CD4-positive, alpha-beta T cell (primary cell): ENCODE results near the gene NIN. TPM values are rescaled to one million over a fixed set of nuclear protein-coding genes. Genes with fewer than 3 reads are reported as not detected.

Source experiments
- ATAC-seq: fragments of 200-7000 bp; cut with Tn5 transposase; one replicate; pipeline ENCODE4 v1.10.0; 2022; ENCODE audit warnings: mild to moderate bottlenecking; ENCODE audit not compliant: poor library complexity
- CTCF ChIA-PET: fragments of 350-600 bp; sonication (Branson Sonifier 250); formaldehyde crosslinking; loops from one replicate; lab custom pipeline; 2021; ENCODE audit warnings: antibody characterized with exemption, inconsistent platforms; lab: Charles Lee
- POLR2A ChIA-PET: fragments of 350-600 bp; sonication (Branson Sonifier 250); formaldehyde crosslinking; loops from one replicate; lab custom pipeline; 2021; ENCODE audit warnings: antibody characterized with exemption, inconsistent platforms; lab: Charles Lee
- DNase-seq, 14 experiments: peaks; one replicate each; pipeline ENCODE4 v3.0.0-alpha.2; 2013 to 2020; ENCODE audit warnings: mixed read lengths in 2 of 14
- H3K27ac ChIP-seq, 2 donors: one replicate each; pipeline versions ENCODE4 v1.5.1 to v1.7.0; 2013; ENCODE audit warnings: low read length in 2 of 2, low read depth in 1 of 2, mild to moderate bottlenecking in 1 of 2
- H3K27me3 ChIP-seq, 2 experiments: 1 replicate in 1 of 2; 2 replicates in 1 of 2; pipeline versions ENCODE4 v1.6.1 to v1.7.0; 2013; ENCODE audit warnings: low read length in 2 of 2, control low read depth in 1 of 2, mild to moderate bottlenecking in 1 of 2, moderate library complexity in 1 of 2; ENCODE audit not compliant: insufficient read depth in 2 of 2, control insufficient read depth in 1 of 2
- H3K36me3 ChIP-seq: one replicate; pipeline ENCODE4 v1.6.1; 2013; ENCODE audit warnings: low read length, control low read depth; ENCODE audit not compliant: insufficient read depth
- H3K4me1 ChIP-seq: one replicate; pipeline ENCODE4 v1.6.1; 2013; ENCODE audit warnings: low read length, control low read depth; ENCODE audit not compliant: insufficient read depth
- H3K4me3 ChIP-seq: one replicate; pipeline ENCODE4 v1.5.1; 2013; ENCODE audit warnings: mild to moderate bottlenecking, low read length, moderate library complexity
- H3K9me3 ChIP-seq, 2 experiments: 1 replicate in 1 of 2; 2 replicates in 1 of 2; pipeline versions ENCODE4 v1.6.1 to v1.7.0; 2013; ENCODE audit warnings: low read length in 2 of 2, mild to moderate bottlenecking in 2 of 2, control low read depth in 1 of 2, moderate library complexity in 1 of 2; ENCODE audit not compliant: control insufficient read depth in 1 of 2, insufficient read depth in 1 of 2
- H3K27ac Mint-ChIP-seq: one replicate; pipeline ENCODE4 v1.8.0; 2020; ENCODE audit warnings: mixed read lengths
- H3K27me3 Mint-ChIP-seq: one replicate; pipeline ENCODE4 v1.8.0; 2021; ENCODE audit warnings: mixed read lengths
- H3K36me3 Mint-ChIP-seq: one replicate; pipeline ENCODE4 v1.8.0; 2021; ENCODE audit warnings: low read depth, mixed read lengths
- H3K4me1 Mint-ChIP-seq: one replicate; pipeline ENCODE4 v1.8.0; 2021; ENCODE audit warnings: low read depth, mixed read lengths
- H3K4me3 Mint-ChIP-seq: one replicate; pipeline ENCODE4 v1.8.0; 2020; ENCODE audit warnings: mild to moderate bottlenecking, mixed read lengths
- H3K9me3 Mint-ChIP-seq: one replicate; pipeline ENCODE4 v1.8.0; 2020; ENCODE audit warnings: mixed read lengths
- intact Hi-C, 2 experiments: fragments of 100-400 bp; cut with DNase I in 1 of 2; cut with micrococcal nuclease in 1 of 2; formaldehyde crosslinking; loops; one replicate each; pipeline versions ENCODE4 v1.15.1 to v1.9.0; 2023 to 2025; cut with DNase I, micrococcal nuclease
- total RNA-seq, 174 experiments: library from RNA in 2 of 174; stranded (reverse) in 2 of 174; gene quantifications; one replicate each; pipeline ENCODE4 v1.2.3 and lab custom pipeline; 2021 to 2026
- TF ChIP-seq, protein P1 (sequence below): fragments of 200-600 bp; IDR thresholded peaks from one replicate; pipeline ENCODE4 v1.8.0; 2022; ENCODE audit warnings: antibody characterized with exemption, mild to moderate bottlenecking

The NIN gene
- total RNA-seq, 2 experiments from 2014 or later: 96.8 to 98.5 TPM

DNA sequence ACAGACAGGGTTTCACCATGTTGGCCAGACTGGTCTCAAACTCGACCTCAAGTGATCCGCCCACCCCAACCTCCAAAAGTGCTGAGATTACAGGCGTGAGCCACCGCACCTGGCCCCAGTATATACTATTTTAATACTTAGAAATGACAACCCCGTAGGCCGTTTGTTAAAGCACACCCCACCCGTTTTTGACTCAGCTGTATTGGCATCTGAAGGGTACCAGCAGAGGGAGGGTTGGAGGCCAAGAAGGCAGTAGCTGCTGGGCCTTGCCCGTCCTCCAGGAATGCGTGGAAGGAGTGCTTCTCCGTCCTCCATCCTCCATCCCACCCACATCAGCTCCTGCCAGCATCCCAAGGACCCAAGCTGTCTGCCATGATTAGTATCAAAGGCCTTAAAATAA, 6.3 kb upstream of the NIN start:
- peaks cover 38% of the 10 kb centered on the region for H3K4me1 Mint-ChIP-seq
- H3K9me3 Mint-ChIP-seq: no peaks in the 10 kb centered on the region
- ATAC-seq: no peak
- H3K36me3 Mint-ChIP-seq: no peaks in the 10 kb centered on the region
- Histone ChIP-seq H3K4me1 (peaks cover 15% of the 10 kb centered on the region), H3K9me3 (no peaks in the 10 kb centered on the region), H3K27me3 (no peaks in the 10 kb centered on the region), H3K36me3 (no peaks in the 10 kb centered on the region), H3K27ac (no peak overlapping the region), H3K4me3 (no peak overlapping the region)
- POLR2A ChIA-PET: interaction anchor here (0.9 kb wide), 1 partner anchor 21 kb away, joined by 3 read pairs; no protein-coding TSS in a partner anchor
- no peak overlapping the region for H3K27ac Mint-ChIP-seq
- no peak for DNase-seq
- TF ChIP-seq, protein P1, sequence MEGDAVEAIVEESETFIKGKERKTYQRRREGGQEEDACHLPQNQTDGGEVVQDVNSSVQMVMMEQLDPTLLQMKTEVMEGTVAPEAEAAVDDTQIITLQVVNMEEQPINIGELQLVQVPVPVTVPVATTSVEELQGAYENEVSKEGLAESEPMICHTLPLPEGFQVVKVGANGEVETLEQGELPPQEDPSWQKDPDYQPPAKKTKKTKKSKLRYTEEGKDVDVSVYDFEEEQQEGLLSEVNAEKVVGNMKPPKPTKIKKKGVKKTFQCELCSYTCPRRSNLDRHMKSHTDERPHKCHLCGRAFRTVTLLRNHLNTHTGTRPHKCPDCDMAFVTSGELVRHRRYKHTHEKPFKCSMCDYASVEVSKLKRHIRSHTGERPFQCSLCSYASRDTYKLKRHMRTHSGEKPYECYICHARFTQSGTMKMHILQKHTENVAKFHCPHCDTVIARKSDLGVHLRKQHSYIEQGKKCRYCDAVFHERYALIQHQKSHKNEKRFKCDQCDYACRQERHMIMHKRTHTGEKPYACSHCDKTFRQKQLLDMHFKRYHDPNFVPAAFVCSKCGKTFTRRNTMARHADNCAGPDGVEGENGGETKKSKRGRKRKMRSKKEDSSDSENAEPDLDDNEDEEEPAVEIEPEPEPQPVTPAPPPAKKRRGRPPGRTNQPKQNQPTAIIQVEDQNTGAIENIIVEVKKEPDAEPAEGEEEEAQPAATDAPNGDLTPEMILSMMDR: no peak
- CTCF ChIA-PET: no interaction called here
- H3K4me3 Mint-ChIP-seq: no peak overlapping the region
- H3K27me3 Mint-ChIP-seq: no peaks in the 10 kb centered on the region
- intact Hi-C loops: loop anchor here in 1 of 2 experiments (10.0 kb wide), 1 partner anchor 52 kb away; no protein-coding TSS in a partner anchor

GRCh38 chr14:50836515-50836914, 5.6 kb upstream of the NIN start:
- Mint-ChIP-seq H3K27me3 (no peaks in the 10 kb centered on the region), H3K4me3 (no peak overlapping the region), H3K36me3 (peaks cover 4% of the 10 kb centered on the region), H3K4me1 (peaks cover 46% of the 10 kb centered on the region), H3K27ac (no peak overlapping the region), H3K9me3 (no peaks in the 10 kb centered on the region)
- Histone ChIP-seq H3K36me3 (no peaks in the 10 kb centered on the region), H3K4me1 (peaks cover 20% of the 10 kb centered on the region), H3K27me3 (no peaks in the 10 kb centered on the region), H3K4me3 (no peak overlapping the region), H3K9me3 (no peaks in the 10 kb centered on the region), H3K27ac (no peak overlapping the region)
- DNase-seq (no peak), ATAC-seq (no peak)
- TF ChIP-seq, protein P1: no peak
- intact Hi-C loops: loop anchor here in 1 of 2 experiments (10.0 kb wide), 1 partner anchor 52 kb away; no protein-coding TSS in a partner anchor
- CTCF ChIA-PET: no interaction called here
- POLR2A ChIA-PET: interaction anchor here (0.9 to 1.3 kb wide), 2 partner anchors 14 to 22 kb away, joined by 3 to 16 read pairs; no protein-coding TSS in a partner anchor

DNA sequence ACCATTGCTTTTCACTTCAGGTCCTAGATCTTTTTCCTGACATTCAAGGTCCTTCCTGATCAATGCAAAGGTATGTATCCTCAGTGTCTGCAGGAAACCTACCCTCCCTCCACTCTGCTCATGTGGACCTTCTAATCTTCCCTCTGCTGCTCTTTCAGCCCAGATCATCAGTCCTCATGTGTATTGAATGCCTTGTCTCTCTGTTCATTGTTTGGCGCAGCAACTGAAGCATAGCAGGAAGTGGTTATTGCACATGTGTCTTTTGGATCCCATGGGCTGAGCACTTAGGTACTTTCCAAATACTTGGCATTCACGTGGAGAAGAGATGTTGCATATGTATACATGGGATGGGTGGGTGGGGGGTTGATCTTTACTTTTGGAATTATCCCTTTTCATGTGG, 4.3 kb upstream of the NIN start:
- intact Hi-C loops: loop anchor here (2.0 to 10.0 kb wide), 2 partner anchors 14 to 50 kb away; no protein-coding TSS in a partner anchor
- Histone ChIP-seq H3K4me1 (peaks cover 24% of the 10 kb centered on the region), H3K9me3 (no peaks in the 10 kb centered on the region), H3K27ac (no peak overlapping the region), H3K27me3 (no peaks in the 10 kb centered on the region), H3K4me3 (no peak overlapping the region), H3K36me3 (no peaks in the 10 kb centered on the region)
- TF ChIP-seq, protein P1: no peak
- DNase-seq (peak in 5 of 14 experiments; percentile 23 to 73 (median 69)), ATAC-seq (peak; percentile 30)
- POLR2A ChIA-PET: interaction anchor here (1.2 to 1.3 kb wide), 3 partner anchors 13 to 50 kb away, joined by 5 to 16 read pairs (median 11); no protein-coding TSS in a partner anchor
- Mint-ChIP-seq H3K4me1 (peaks cover 48% of the 10 kb centered on the region), H3K9me3 (no peaks in the 10 kb centered on the region), H3K36me3 (peaks cover 8% of the 10 kb centered on the region), H3K27ac (peak overlapping the region; percentile 72), H3K4me3 (peak overlapping the region; percentile 59), H3K27me3 (no peaks in the 10 kb centered on the region)
- CTCF ChIA-PET: interaction anchor here (1.7 kb wide), 1 partner anchor 12 kb away, joined by 4 read pairs; no protein-coding TSS in a partner anchor
